ENCODE data around the gene CBX5.

DNA sequence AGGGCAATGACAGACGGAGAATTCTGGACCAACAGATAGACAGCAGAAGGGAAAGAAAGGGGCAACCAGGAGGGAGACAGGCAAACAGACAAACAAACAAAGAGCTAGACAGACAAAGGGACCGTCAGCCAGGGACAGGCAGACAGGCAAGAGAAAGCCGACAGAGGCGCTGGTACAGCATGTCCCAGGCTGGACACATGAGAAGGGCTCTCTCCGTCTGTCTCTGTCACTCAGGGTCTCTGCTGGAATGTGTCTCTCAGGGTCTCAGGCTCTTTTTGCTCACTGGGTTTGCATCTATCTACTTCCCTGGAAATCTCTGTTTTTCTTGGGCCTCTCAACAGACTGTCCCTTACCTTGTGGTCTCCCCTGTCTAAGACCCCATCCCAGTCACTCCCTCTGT, 82.9 kb downstream of the CBX5 start:
- TF ChIP-seq, protein P1, sequence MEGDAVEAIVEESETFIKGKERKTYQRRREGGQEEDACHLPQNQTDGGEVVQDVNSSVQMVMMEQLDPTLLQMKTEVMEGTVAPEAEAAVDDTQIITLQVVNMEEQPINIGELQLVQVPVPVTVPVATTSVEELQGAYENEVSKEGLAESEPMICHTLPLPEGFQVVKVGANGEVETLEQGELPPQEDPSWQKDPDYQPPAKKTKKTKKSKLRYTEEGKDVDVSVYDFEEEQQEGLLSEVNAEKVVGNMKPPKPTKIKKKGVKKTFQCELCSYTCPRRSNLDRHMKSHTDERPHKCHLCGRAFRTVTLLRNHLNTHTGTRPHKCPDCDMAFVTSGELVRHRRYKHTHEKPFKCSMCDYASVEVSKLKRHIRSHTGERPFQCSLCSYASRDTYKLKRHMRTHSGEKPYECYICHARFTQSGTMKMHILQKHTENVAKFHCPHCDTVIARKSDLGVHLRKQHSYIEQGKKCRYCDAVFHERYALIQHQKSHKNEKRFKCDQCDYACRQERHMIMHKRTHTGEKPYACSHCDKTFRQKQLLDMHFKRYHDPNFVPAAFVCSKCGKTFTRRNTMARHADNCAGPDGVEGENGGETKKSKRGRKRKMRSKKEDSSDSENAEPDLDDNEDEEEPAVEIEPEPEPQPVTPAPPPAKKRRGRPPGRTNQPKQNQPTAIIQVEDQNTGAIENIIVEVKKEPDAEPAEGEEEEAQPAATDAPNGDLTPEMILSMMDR (IDR thresholded peaks at IDR 0.05), result no peak
- TF ChIP-seq POLR2A (IDR thresholded peaks at IDR 0.05), result no peak
